HG02763 (cell line): ENCODE results near the gene ICAM3.

ENCODE experiments used
- ATAC-seq: cut with Tn5 transposase; IDR thresholded peaks from one replicate; pipeline ENCODE4 v1.9.1; 2021; ENCODE audit warnings: mild to moderate bottlenecking, moderate library complexity; ENCODE audit not compliant: unreplicated experiment

ICAM3 gene

GRCh38 chr19:10321417-10321797 lies 18.0 kb downstream of the ICAM3 start:
- ATAC-seq, result no peak

- no peak for ATAC-seq
These were observed 18.6 kb downstream of the ICAM3 start for GRCh38 chr19:10320602-10321416.

- ATAC-seq, result no peak
These were observed 20.4 kb downstream of the ICAM3 start for GRCh38 chr19:10318807-10319682.

- no peak for ATAC-seq
These were observed 21.5 kb downstream of the ICAM3 start for GRCh38 chr19:10317857-10318462.

- no peak for ATAC-seq
These were observed 22.2 kb downstream of the ICAM3 start for GRCh38 chr19:10317045-10317856.

GRCh38 chr19:10316229-10317044 lies 23.0 kb downstream of the ICAM3 start:
- no peak for ATAC-seq

GRCh38 chr19:10315335-10316214 lies 23.8 kb downstream of the ICAM3 start, which contains the start of gene FDX2:
TSS of gene FDX2 (minus strand) at chr19:10316015. CDS start at chr19:10315996, 19 bp downstream.
- peak; percentile 72 for ATAC-seq

GRCh38 chr19:10309423-10309822 lies 30.0 kb downstream of the ICAM3 start, which contains the start of gene ZGLP1:
TSS of gene ZGLP1 (minus strand) at chr19:10309815.
- ATAC-seq, result no peak

- no peak for ATAC-seq
These were observed 33.1 kb downstream of the ICAM3 start for GRCh38 chr19:10306327-10306726.

GRCh38 chr19:10305139-10305806 lies 34.2 kb downstream of the ICAM3 start:
- no peak for ATAC-seq

- no peak for ATAC-seq
These were observed 39.6 kb downstream of the ICAM3 start for GRCh38 chr19:10299545-10300458.

GRCh38 chr19:10295847-10296591 lies 43.4 kb downstream of the ICAM3 start:
- ATAC-seq, result no peak

GRCh38 chr19:10295305-10295846 lies 44.0 kb downstream of the ICAM3 start:
- no peak for ATAC-seq

GRCh38 chr19:10294368-10294697 lies 45.1 kb downstream of the ICAM3 start:
- no peak for ATAC-seq

- ATAC-seq, result no peak
These were observed 45.6 kb downstream of the ICAM3 start for GRCh38 chr19:10293637-10294367.
